Endothelial cell of umbilical vein (primary cell): ENCODE data around the gene AP2B1. TPM values are rescaled to one million over a fixed set of nuclear protein-coding genes. Genes with fewer than 3 reads are reported as not detected.

Experiments used
- BruUV-seq: library from RNA; stranded (reverse); fragments of 400-500 nt; replicated peaks from 2 replicates; lab custom pipeline; 2021; lab: Mats Ljungman, UMichigan
- CTCF ChIA-PET: fragments of 300-600, 350-600 bp; sonication (Branson Sonifier 250); formaldehyde crosslinking; loops from one replicate; lab custom pipeline; 2021; ENCODE audit warnings: antibody characterized with exemption, inconsistent platforms; lab: Charles Lee
- POLR2A ChIA-PET: fragments of 300-600, 350-600 bp; sonication (Branson Sonifier 250); formaldehyde crosslinking; loops from one replicate; lab custom pipeline; 2021; ENCODE audit warnings: antibody characterized with exemption, inconsistent platforms; lab: Charles Lee
- DNase-seq: peaks from one replicate; pipeline ENCODE4 v3.0.0-alpha.2; 2011; ENCODE audit warnings: low read depth, low spot score
- FAIRE-seq: peaks from 2 replicates; lab custom pipeline; 2011; peaks lifted over from hg19 to GRCh38; lab: Jason Lieb, UNC
- H2AFZ ChIP-seq: 2 replicates; pipeline ENCODE4 v1.6.0; 2012; ENCODE audit warnings: low read depth, low read length, control low read depth, inconsistent platforms
- H3K27ac ChIP-seq: 2 replicates; pipeline ENCODE4 v1.5.1; 2011; ENCODE audit warnings: low read depth, mild to moderate bottlenecking, control low read depth, low read length, moderate library complexity; ENCODE audit not compliant: insufficient read depth
- H3K27me3 ChIP-seq, 2 experiments: 2 replicates each; pipeline versions ENCODE4 v1.6.0 to v1.6.1; 2011; ENCODE audit warnings: low read length in 2 of 2, mixed read lengths in 1 of 2; ENCODE audit not compliant: control insufficient read depth in 2 of 2, insufficient read depth in 2 of 2
- H3K36me3 ChIP-seq, 2 experiments: 2 replicates in 1 of 2; 3 replicates in 1 of 2; pipeline ENCODE4 v1.5.1; 2011; ENCODE audit warnings: low read length in 2 of 2, mild to moderate bottlenecking in 1 of 2, moderate library complexity in 1 of 2; ENCODE audit not compliant: control insufficient read depth in 2 of 2, insufficient read depth in 2 of 2; ENCODE audit errors: extremely low read depth in 1 of 2
- H3K4me1 ChIP-seq: 3 replicates; pipeline ENCODE4 v1.5.1; 2011; ENCODE audit warnings: mild to moderate bottlenecking, low read length; ENCODE audit not compliant: control insufficient read depth, insufficient read depth; ENCODE audit errors: extremely low read depth
- H3K4me2 ChIP-seq: 2 replicates; pipeline ENCODE4 v1.6.1; 2011; ENCODE audit warnings: low read length, control low read depth, mixed read lengths; ENCODE audit not compliant: insufficient read depth
- H3K4me3 ChIP-seq, 3 experiments: fragments of 200-600 bp in 1 of 3; sonication (generic), shearing (Covaris generic) in 1 of 3; replicated peaks in 1 of 3; 2 replicates each; pipeline ENCODE4 v1.5.1; 2011 to 2016; ENCODE audit warnings: control low read depth in 3 of 3, low read length in 3 of 3, mild to moderate bottlenecking in 2 of 3, inconsistent platforms in 1 of 3, low read depth in 1 of 3, moderate library complexity in 1 of 3; ENCODE audit not compliant: insufficient read depth in 1 of 3
- H3K79me2 ChIP-seq: 2 replicates; pipeline ENCODE4 v1.6.0; 2012; ENCODE audit warnings: low read length, inconsistent platforms; ENCODE audit not compliant: control insufficient read depth, insufficient read depth
- H3K9ac ChIP-seq: replicated peaks from 2 replicates; pipeline ENCODE3; 2011; ENCODE audit warnings: low read length, control low read depth; ENCODE audit not compliant: insufficient read depth; ENCODE audit errors: extremely low read depth
- H3K9me1 ChIP-seq: replicated peaks from 3 replicates; pipeline ENCODE4 v1.6.0; 2011; ENCODE audit warnings: mild to moderate bottlenecking, low read length; ENCODE audit not compliant: control insufficient read depth, insufficient read depth; ENCODE audit errors: extremely low read depth
- H3K9me3 ChIP-seq: replicated peaks from 2 replicates; pipeline ENCODE4 v1.5.1; 2012; ENCODE audit warnings: low read length, inconsistent platforms; ENCODE audit not compliant: control insufficient read depth, insufficient read depth
- H4K20me1 ChIP-seq: replicated peaks from 2 replicates; pipeline ENCODE3; 2011; ENCODE audit warnings: mild to moderate bottlenecking, low read length; ENCODE audit not compliant: control insufficient read depth, insufficient read depth; ENCODE audit errors: extremely low read depth
- CTCF ChIP-seq, 2 donors: IDR thresholded peaks; 1 replicate in 1 of 2; 2 replicates in 1 of 2; pipeline ENCODE4 v1.5.1; 2011; ENCODE audit warnings: low read length in 2 of 2, mild to moderate bottlenecking in 2 of 2, moderate library complexity in 2 of 2, control low read depth in 1 of 2, inconsistent platforms in 1 of 2, low read depth in 1 of 2; ENCODE audit not compliant: insufficient read depth in 1 of 2; ENCODE audit errors: extremely low read depth in 1 of 2
- EZH2 ChIP-seq: IDR thresholded peaks from 2 replicates; pipeline ENCODE4 v1.6.1; 2012; ENCODE audit warnings: borderline replicate concordance, low read depth, mild to moderate bottlenecking, moderate library complexity, low read length, inconsistent platforms; ENCODE audit not compliant: severe bottlenecking
- FOS ChIP-seq: IDR thresholded peaks from 2 replicates; pipeline ENCODE4 v1.6.1; 2011; ENCODE audit warnings: mild to moderate bottlenecking, low read length, moderate library complexity, borderline replicate concordance; ENCODE audit not compliant: insufficient read depth
- GATA2 ChIP-seq: IDR thresholded peaks from 2 replicates; pipeline ENCODE4 v1.7.0; 2011; ENCODE audit warnings: low read depth, mild to moderate bottlenecking, moderate library complexity, mixed read lengths, low read length; ENCODE audit not compliant: insufficient read length, insufficient read depth
- JUN ChIP-seq: IDR thresholded peaks from 2 replicates; pipeline ENCODE4 v1.6.1; 2011; ENCODE audit warnings: borderline replicate concordance, low read depth; ENCODE audit not compliant: insufficient read length, insufficient read depth
- MYC ChIP-seq: IDR thresholded peaks from one replicate; pipeline ENCODE4 v1.6.1; 2011; ENCODE audit warnings: mild to moderate bottlenecking, low read depth, low read length
- POLR2A ChIP-seq: IDR thresholded peaks from 2 replicates; pipeline ENCODE4 v1.6.1; 2012; ENCODE audit warnings: low read depth, mild to moderate bottlenecking, control low read depth, low read length
- POLR2AphosphoS5 ChIP-seq: IDR thresholded peaks from 2 replicates; pipeline ENCODE4 v1.6.1; 2012; ENCODE audit warnings: low read depth, mild to moderate bottlenecking, control low read depth, low read length, moderate library complexity; ENCODE audit not compliant: insufficient read depth
- dilution Hi-C: fragments of 300-500 bp; cut with MboI; formaldehyde crosslinking; loops from one replicate; pipeline ENCODE4 v1.15.0; 2019; ENCODE audit warnings: low sequenced_read_pairs; ENCODE audit not compliant: extremely low pct_ligation_motif_present
- intact Hi-C: fragments of 100-400 bp; cut with micrococcal nuclease; formaldehyde crosslinking; loops from one replicate; pipeline ENCODE4 v1.10.0; 2022
- polyA plus RNA-seq, 4 experiments: library from polyadenylated mRNA; depleted of rRNA in 3 of 4; stranded (reverse) in 3 of 4; unstranded in 1 of 4; fragments of >200 nt; gene quantifications; 2 replicates each; pipeline versions ENCODE4 v1.2.1 to v1.2.3, GENCODE V29; 2011 to 2012; ENCODE audit warnings: missing spikeins in 1 of 4
- total RNA-seq: library from RNA; stranded (reverse); gene quantifications from 2 replicates; pipeline ENCODE4 v1.2.3, GENCODE V29; 2021
- TF ChIP-seq, protein P1 (sequence below): IDR thresholded peaks from 2 replicates; pipeline ENCODE4 v1.6.1; 2011; ENCODE audit not compliant: insufficient read depth, insufficient read length

Gene AP2B1
- total and polyA plus RNA-seq, 2 donors (not counting 3 experiments of a cell fraction or from before 2014, with no cell fraction given) = 106 to 198 TPM

GRCh38 chr17:35664685-35665084 is 77.6 kb downstream of the AP2B1 start:
- FAIRE-seq = no peak
- Histone ChIP-seq H3K27me3 (no peaks in the 10 kb centered on the region), H3K9me1 (no peaks in the 10 kb centered on the region), H3K79me2 (no peaks in the 10 kb centered on the region), H4K20me1 (no peaks in the 10 kb centered on the region), H3K27ac (no peak overlapping the region), H3K9ac (no peak overlapping the region), H3K36me3 (peaks cover 4 to 5% of the 10 kb centered on the region in 2 experiments), H3K4me3 (no peak overlapping the region), H3K4me1 (no peaks in the 10 kb centered on the region), H2AFZ (no peak overlapping the region), H3K9me3 (no peaks in the 10 kb centered on the region), H3K4me2 (no peak overlapping the region)
- CTCF ChIA-PET = interaction anchor here (1.2 to 3.4 kb wide), 4 partner anchors 11 to 100 kb away, joined by 3 to 12 read pairs (median 4); no protein-coding TSS in a partner anchor
- dilution Hi-C loops = no loop called here
- no peak for DNase-seq
- no peak for TF ChIP-seq FOS
- TF ChIP-seq EZH2 = no peak
- TF ChIP-seq MYC = no peak
- TF ChIP-seq POLR2A = no peak
- no peak for TF ChIP-seq GATA2
- TF ChIP-seq, protein P1, sequence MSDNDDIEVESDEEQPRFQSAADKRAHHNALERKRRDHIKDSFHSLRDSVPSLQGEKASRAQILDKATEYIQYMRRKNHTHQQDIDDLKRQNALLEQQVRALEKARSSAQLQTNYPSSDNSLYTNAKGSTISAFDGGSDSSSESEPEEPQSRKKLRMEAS = no peak
- no peak for TF ChIP-seq JUN
- TF ChIP-seq CTCF (IDR thresholded peaks at IDR 0.05; ENCODE audit: extremely low read depth in 1 of 2, insufficient read depth in 1 of 2, low read depth in 1 of 2, low read length in 2 of 2) = no peak
- TF ChIP-seq POLR2AphosphoS5 = no peak
- BruUV-seq = no TSS peak
- intact Hi-C loops = no loop called here
- POLR2A ChIA-PET = no interaction called here
